GM18498 (cell line): ENCODE results near the gene SPINT2.

Source experiments
- ATAC-seq: cut with Tn5 transposase; IDR thresholded peaks from one replicate; pipeline ENCODE4 v1.9.1; 2021; ENCODE audit warnings: mild to moderate bottlenecking, moderate library complexity; ENCODE audit not compliant: unreplicated experiment

SPINT2 gene

DNA sequence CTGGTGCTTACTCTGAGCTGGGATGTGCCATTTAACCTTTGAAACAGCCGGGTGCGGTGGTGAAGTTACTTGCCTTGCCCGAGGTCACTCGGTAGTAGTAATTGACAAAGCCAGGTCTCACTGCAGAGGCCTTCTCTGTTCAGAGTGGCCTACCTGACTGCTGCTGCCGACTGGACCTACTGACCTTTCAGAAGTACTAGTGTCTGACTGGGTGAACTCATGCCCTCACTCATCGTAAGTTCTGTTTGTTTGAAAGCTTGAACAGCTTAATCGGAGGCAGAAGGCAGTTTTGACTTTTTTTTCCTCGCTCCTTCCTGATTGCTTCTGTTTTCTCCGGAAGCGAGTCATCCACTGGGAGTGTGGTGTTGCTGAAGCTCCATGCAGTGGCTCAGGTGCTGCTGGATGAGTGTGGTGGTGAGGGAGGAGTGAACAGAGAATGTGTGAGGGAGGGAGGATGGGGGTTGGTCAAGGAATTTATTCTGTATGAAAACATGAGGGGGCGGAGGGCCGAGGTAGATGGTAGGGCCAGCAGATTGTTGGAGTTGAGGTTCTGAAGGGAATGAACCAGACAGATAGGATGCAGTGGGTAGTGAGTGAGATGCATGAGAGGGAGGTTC is 2.7 kb downstream of the SPINT2 start:
- no peak for ATAC-seq

DNA sequence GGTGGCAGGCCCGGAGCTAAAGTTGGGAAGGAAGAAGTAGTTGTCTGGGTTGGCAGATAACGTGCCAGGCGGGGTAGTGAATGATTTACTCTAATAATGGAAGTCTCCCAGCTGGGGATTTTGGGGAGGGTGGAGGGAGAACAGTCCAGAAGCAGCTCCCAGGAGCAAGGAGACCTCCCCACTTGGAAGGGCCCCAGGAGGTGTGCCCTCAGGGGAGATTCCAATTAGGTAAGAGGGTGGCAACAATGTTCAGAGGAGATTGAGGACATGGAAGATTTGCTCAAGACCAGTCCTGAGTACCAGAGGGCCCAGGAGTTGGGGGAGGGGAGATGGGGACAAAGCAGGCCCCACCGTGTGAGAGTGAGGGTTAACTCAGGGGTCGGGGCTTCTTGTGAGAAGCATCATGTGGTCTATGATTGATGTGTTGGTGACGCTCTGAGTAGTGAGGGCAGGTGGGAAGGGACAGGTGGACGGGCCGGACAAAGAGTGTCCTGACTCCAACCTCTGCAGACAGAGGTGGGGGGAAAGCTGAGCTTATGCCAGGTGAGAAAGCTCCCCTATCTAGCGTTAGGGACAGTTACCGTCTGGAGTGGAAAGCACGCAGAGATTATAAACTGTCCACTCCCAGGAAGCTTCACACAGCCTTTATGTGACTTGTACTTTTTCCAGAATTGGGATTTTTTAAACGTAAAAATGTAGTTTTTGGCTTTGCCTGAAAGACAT is 3.5 kb downstream of the SPINT2 start:
- no peak for ATAC-seq

DNA sequence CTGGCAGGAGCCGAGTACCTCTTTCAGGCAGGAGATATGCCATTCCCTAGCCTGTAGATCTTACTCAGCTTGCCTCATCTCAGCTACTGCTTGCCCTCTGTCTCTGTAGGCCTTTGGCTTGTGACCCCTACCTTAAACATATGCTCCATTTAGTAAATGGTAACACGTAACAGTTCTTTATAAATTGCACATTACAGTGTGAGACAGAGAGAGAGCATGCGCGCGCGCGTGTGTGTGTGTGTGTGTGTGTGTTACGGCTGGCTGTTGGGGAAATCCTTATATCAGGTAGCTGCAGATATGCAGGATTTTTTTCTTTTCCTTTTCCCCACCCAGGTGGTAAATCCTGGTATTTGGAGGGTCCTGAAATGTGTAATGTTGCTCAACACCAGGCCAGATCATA is 4.2 kb downstream of the SPINT2 start:
- no peak for ATAC-seq

DNA sequence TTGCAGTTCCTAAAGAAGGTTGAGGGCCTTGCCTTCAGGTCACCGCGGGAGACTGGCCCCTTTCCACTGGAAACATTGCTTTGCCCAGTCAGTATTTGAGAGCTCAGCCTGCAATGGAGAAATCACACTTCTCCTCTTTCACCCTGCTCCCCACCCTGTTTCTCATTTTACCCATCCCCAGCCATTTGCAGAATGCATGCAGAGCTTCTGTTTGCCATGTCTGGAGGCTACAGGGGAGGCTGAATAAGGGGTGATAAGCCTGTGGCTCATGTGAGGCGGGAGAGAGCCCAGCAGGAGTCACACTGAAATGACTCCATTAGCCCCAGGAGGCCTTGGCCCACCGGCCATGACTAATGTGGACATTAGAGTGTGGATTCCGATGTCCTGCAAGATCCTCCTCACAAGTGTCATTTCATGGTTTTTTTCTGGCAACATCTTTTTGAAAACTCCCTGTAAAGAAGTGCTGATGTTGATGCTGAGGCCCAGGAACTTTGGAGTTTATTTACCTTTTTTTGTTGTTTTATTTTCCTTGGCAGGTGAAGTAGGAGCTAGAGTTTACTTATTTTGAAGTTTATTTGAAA is 6.3 kb downstream of the SPINT2 start:
- ATAC-seq, result no peak

DNA sequence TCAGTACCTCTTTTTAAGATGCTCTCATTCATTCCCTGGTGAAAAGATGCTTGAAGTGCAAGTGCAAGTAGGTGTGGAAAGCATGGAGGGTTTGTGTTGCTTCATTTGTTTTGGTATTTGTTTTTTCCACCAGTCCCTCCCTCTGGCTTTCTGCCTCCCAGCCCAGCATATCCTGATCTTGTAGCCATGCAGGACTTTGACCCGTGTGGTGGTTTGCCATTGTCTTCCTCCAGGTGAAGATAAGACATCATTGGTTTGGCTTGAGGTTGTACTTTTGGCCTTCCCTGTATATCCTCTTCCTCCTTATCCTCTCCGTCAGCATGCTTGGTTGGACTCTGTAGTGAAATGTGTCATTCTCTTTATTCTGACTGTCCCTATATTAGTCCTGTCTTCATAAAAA is 9.1 kb downstream of the SPINT2 start:
- no peak for ATAC-seq

DNA sequence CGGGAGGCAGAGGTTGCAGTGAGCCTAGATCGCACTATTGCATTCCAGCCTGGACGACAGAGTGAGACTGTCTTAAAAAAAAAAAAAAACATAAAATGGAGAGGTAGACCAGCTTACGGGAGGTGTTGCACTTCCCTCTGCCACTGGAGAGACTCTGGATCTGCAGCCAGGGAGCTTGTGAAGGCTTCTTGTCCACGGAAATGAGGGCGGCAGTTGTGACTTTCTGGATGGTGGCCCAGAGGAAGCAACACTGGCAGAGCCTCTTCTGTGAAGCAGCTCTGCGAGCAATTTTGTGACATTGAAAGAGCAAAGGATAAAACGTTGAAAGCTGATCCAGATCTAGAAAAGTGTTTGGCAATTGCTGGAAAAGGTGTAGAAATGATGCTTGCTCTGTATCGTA is 10.4 kb downstream of the SPINT2 start:
- ATAC-seq, result no peak

DNA sequence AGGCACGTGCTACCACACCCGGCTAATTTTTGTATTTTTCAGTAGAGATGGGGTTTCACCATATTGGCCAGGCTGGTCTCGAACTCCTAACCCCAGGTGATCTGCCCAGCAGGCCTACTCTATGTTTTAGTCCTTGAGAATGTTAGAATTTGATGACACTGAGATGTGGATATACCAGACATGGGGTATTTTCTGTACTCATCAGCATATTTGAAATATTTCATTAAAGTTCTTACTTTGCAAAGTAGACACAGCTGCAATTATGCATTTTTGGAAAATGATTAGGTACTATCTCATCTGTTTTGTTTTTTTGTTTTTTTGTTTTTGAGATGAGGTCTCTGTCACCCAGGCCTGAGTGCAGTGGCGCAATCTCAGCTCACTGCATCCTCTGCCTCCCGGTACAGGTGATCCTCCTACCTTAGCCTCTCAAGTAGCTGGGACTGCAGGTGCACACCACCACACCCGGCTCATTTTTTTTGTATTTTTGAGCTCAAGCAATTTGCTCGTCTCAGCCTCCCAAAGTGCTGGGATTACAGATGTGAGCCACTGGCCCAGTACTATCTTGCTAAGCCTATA is 12.7 kb downstream of the SPINT2 start:
- ATAC-seq, result no peak

DNA sequence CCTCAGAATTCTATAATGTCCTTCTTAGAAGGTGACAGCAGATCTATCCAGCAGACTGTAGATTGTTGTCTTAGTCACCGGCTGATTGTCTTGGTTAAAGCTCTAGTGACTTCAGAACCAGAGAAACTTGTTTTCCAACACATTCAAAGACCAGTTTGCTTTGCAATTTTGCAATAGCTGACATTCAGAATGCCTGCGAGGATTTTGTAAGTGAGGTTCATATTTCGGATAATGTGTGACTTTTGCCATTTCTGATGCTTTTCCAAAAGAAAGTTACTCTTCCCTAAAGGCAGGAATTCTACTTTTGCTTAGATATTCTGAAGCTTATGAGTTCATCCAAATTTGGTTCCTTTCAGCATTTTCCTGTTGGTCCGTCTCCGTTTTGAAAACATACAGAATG is 13.2 kb downstream of the SPINT2 start:
- no peak for ATAC-seq

DNA sequence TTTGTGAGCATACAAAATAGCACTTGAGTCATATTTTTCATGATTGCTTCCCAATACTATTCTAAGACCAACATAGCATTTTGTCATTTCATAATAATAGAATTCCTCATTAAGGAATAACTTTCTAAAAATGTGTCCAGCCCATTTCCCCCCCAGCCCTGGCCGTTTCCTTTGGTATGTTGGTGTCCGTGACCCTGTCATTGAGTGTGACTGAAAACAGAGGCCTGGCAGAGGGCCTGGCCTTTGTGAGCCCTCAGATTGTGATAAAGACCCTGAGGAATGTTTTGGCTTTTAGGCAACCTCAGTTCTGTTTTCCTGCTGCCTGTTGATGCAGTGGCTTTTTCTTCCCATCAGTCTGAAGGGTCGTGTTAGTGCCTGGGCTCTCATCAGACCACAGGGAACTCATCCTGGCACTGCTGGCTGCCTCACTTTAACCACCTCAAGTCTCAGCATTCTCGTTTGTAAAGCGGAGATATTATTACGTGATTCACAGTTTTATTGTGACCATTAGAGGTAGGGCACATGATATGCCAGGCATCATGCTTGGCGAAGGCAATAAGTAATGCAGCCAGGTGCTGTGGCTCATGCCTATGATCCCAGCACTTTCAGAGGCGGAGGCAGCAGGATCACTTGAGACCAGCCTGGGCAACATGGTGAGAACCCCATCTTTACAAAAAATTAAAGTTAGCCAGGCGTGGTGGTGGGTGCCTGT is 13.8 kb downstream of the SPINT2 start:
- no peak for ATAC-seq

DNA sequence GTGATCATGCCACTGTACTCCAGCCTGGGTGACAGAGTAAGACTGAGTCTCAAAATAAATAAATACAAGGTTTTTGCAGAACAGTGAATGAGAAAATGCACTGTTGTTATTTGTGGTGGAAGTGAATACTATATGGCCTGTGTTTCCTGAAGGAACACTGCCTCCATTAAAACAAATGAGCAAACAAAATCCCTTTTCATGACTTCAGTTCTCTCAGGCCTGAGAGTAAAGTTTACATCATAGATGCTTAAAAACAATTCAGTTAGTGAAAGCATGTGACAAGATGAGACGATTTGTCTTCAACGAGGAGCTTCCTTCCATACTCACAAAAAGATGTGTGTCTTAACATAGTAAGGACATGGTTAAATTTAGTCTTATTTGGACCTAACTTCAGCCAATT is 14.4 kb downstream of the SPINT2 start:
- ATAC-seq, result no peak

DNA sequence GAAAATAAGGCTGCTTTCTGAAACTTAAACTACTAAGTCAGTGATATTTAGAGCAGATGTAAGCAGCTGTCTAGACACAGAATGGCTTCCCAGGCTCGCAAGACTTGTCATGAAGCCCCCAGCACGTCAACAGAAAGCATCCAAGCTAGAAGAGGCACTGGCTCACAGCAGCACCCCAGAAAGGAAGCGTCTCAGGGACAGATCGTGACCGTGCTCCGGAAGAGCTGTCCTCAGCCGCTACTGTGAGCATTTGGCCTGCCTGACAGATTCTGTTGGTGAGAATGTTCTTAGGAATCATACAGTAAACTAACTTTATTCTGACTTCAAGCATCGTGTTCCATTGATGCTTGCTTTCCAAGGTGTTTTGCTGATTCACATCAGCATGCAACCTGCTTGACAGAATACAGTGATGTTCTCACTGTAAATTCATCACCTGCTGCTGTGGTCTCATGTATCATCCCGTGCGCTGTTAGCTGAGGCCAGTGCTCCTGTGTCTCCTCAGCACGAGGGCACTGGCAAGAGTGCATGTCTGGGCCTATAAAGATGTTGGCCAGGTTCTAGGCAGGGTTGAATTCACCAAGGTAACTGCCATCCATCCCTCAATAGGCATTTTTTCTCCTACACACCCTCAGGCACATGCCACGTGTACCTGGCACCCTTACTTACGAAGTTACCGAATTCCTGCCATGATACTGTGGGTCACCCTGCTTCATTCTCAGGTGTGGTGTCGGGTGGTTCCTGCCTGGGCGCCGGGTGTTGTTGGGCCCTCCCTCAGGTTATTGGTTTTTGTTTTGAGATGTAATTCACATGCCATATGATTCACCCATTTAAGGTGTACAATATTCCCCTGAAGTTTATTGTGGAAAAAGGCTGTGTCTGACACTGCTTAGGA is 15.9 kb downstream of the SPINT2 start:
- no peak for ATAC-seq

DNA sequence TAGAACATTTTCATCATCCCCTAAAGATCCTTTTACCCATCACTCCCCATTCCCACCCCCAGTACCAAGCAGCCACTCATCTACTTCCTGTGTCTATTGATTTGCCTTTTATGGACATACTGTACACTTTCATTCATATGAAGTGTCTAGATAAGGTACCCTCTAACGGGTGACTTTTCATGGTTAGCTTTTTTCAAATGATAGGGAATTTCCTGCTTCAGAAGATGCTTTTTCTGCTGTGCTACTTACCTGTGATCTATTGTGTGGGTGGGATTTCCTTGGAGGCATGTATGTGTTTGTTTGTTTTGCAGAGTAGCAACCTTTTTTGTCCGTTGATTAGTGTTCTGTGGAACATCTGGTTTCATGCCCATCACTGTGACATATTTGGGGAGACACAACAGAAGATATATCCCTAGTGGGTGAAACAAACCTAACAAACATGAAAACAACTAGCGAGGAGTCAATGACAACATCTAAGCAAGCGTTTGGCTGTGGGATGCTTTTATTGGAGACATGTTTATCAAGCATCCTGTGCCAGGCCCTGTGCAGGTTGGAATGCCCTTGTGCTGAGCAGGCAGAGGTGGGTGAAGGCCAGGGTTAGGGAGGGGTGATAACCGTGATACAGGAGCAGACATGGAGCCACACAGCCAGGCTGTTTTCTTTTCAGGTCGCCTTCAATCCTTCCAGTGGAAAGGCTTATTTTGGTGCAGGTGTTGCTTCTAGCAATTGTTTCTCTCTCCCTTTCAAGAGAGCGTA is 17.6 kb downstream of the SPINT2 start:
- ATAC-seq, result no peak

DNA sequence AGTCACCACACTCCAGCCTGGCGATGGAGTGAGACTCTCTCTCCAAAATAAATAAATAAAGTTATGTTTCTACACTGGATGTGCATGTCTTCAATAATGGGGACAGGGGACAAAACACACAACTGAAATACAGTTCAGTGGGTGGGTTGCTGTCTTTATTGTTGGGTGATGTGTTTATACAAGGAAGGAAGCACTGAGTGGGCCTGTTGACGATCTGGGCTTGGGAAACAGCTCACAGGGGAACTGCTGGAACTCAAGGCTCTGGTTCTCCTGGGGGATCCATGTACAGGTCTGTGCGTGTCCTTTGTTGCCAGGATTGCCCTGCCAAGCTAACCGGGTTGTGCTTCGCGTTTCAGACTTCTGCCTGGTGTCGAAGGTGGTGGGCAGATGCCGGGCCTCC is 18.9 kb downstream of the SPINT2 start:
- ATAC-seq, result no peak

DNA sequence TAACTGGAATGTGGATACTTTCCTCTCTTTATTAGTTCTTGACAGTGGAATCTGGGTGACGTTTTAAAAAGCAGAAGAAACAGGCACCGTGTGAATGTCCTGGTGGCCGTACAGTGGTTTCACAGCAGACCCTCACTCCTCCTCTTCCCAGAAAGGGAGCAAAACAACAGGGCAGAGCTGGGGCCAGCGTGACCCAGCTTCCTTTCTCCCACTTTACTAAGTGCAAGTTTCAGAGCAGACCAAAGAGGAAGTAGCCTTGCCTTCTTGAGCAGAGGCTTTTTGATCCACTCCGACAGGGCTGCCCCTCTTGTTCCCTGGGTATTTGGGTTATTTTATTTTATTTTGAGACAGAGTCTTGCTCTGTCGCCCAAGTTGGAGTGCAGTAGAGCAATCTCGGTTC is 20.0 kb downstream of the SPINT2 start:
- no peak for ATAC-seq

DNA sequence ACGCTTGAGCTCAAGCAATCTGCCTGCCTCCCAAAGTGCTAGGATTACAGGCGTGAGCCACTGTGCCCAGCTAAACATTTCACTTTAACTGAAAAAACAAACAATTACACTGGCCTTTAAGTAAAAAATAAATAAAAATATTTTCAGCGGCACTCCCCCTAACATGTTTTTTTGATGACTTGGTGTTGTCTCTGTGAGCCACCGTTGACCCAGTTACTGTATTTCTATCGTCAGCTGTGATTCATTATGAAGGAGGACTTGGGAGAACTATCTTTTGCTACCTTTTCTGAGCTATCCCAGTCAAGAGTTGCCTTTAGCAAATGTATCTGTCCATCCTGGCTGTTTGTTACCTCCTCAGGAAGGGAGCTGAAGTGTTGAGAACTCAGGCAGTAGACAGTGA is 21.2 kb downstream of the SPINT2 start:
- ATAC-seq, result no peak

DNA sequence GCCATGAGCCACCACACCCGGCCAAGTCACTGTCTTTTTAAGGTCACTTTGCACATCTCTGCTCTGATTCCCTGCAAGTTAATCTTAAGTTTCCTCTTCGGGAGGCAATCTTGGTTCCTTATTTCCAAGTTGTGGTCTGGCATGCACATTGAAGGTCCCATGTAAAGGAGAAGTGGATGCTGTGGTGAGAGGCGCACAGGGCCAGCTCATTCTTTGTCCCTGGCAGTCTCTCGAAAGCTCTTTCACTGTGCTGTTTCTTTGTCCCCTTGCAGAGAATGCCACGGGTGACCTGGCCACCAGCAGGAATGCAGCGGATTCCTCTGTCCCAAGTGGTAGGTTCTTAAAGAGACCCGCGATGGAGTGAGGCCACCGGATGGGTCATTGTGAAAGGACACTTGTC is 23.2 kb downstream of the SPINT2 start:
- no peak for ATAC-seq

DNA sequence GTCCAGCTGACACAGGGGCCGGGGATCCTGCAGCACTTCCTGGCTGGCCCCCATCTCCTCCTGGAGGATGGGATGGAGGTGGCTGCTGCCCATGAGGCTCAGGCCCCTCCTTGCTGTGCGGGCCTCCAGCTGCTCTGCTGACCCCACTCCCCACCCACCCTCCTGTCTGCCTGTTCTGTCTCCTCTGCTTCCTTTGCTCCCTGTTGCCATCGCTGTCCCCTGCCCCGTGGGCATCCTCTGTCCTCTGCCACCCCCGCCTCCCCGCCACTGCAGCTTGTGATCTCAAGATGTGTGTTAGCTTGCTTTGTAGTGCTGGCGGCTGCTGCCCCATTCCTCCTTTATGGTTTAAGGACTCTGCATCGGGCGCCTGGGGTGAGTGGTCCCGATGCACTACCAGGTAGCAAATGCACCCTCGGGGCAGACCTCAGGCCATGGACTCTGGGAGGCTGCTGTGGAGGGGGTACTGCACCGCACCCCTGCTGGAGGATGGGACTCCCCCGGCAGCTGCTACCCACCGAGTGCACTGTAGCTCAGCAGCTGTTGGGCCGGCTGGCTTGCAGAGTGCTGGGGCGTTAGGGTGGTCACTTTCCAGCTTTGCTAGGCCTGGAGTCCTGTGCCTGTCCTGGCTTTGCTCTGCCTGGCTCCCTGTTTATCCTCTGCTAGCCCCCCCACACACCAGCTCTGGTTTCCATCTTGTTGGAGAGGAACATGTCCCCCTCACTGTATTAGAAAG is 23.9 kb downstream of the SPINT2 start:
- no peak for ATAC-seq

DNA sequence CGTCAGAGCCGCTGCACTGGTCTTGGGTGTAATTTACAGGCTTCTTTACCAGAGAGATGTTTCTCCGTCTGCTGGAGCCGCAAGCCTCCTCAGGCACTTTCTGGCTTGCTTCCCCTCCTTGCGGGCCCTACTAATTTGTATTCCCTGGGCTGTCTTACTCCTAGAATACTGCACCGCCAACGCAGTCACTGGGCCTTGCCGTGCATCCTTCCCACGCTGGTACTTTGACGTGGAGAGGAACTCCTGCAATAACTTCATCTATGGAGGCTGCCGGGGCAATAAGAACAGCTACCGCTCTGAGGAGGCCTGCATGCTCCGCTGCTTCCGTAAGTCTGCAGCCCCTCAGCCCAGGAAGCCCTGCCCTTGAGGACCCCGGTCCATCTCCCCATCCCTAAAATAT is 25.6 kb downstream of the SPINT2 start:
- ATAC-seq, result no peak

DNA sequence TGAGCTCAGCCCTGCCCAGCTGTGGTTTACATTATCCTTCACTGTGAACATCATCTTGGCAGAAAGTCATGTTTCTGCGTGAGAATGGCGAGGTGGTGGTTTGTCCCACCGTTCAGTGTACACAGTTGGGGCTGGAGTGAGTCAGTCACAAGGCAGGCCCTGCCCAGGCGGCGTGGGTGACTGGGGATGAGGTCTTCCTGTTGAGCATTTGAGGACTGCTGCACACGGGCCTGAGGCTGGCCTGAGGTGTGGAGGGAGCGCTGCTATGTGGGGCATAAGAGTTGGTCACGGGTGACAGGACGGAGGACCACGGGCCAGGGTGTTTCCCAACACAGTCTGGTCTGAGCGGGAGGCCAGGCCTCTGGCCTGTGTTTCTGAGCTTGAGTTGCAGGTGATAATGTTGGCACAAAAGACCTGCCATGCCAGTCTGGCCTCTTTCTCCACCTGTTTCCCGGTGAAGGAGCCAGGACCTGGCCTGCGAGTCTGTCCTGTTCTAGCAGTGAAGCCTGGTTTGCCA is 26.3 kb downstream of the SPINT2 start:
- no peak for ATAC-seq
